ENCODE results near the gene GPSM1.
"Not testable (repeated sequence)": the region's sequence is repeated elsewhere in the genome, so short reads cannot be mapped to it uniquely, and the experiment has no call there.

GPSM1 gene

GRCh38 chr9:136346927-136347465 lies 19.7 kb downstream of the GPSM1 start:
- ChIA-PET POLR2A (interaction anchor here (1.8 kb wide), 1 partner anchor 16 kb away, joined by 6 read pairs; the partner anchor contains the start of gene DNLZ), CTCF (interaction anchor here (0.6 kb wide), 1 partner anchor 12 kb away, joined by 3 read pairs; no protein-coding TSS in a partner anchor)
- TF ChIP-seq ARNT (IDR thresholded peaks at IDR 0.05) (no peak), FOXA1 (IDR thresholded peaks at IDR 0.05) (no peak), ELF4 (IDR thresholded peaks at IDR 0.05) (no peak), L3MBTL2 (conservative IDR thresholded peaks at IDR 0.05) (no peak), ZNF384 (IDR thresholded peaks at IDR 0.05) (no peak), BHLHE40 (IDR thresholded peaks at IDR 0.05; ENCODE audit: borderline replicate concordance) (no peak), NFRKB (IDR thresholded peaks at IDR 0.05) (no peak), CTBP1 (IDR thresholded peaks at IDR 0.05; ENCODE audit: borderline replicate concordance) (no peak), FOXK2 (IDR thresholded peaks at IDR 0.05) (no peak)
- no peak for DNase-seq (ENCODE audit: extremely low spot score)

GRCh38 chr9:136347472-136348256 lies 20.3 kb downstream of the GPSM1 start:
- no peak for DNase-seq (ENCODE audit: extremely low spot score)
- POLR2A ChIA-PET, result interaction anchor here (1.8 to 2.1 kb wide), 2 partner anchors 15 kb away, joined by 6 read pairs; partner anchors contain the start of gene DNLZ
- TF ChIP-seq CTBP1 (IDR thresholded peaks at IDR 0.05; ENCODE audit: borderline replicate concordance) (no peak), ARNT (IDR thresholded peaks at IDR 0.05) (no peak), BHLHE40 (IDR thresholded peaks at IDR 0.05; ENCODE audit: borderline replicate concordance) (no peak), L3MBTL2 (conservative IDR thresholded peaks at IDR 0.05) (no peak), PKNOX1 (IDR thresholded peaks at IDR 0.05) (no peak), NFRKB (IDR thresholded peaks at IDR 0.05) (no peak), FOXA1 (IDR thresholded peaks at IDR 0.05) (no peak), FOXK2 (IDR thresholded peaks at IDR 0.05) (no peak), ZNF384 (IDR thresholded peaks at IDR 0.05) (no peak), LEF1 (IDR thresholded peaks at IDR 0.05; ENCODE audit: borderline replicate concordance) (no peak), HDGF (IDR thresholded peaks at IDR 0.05; ENCODE audit: borderline replicate concordance) (no peak), SP1 (IDR thresholded peaks at IDR 0.05) (no peak), TARDBP (IDR thresholded peaks at IDR 0.05) (no peak), SUZ12 (IDR thresholded peaks at IDR 0.05) (no peak), ELF4 (IDR thresholded peaks at IDR 0.05) (no peak), FOXM1 (IDR thresholded peaks at IDR 0.05; ENCODE audit: borderline replicate concordance) (no peak)
- CTCF ChIA-PET, result no interaction called here

GRCh38 chr9:136348691-136349090 lies 21.4 kb downstream of the GPSM1 start:
- CTCF ChIA-PET, result no interaction called here

GRCh38 chr9:136349546-136349945 lies 22.2 kb downstream of the GPSM1 start:
- TF ChIP-seq SUZ12 (IDR thresholded peaks at IDR 0.05) (no peak), NFRKB (IDR thresholded peaks at IDR 0.05) (no peak), ZNF384 (IDR thresholded peaks at IDR 0.05) (no peak), FOXA1 (IDR thresholded peaks at IDR 0.05) (no peak), FOXK2 (IDR thresholded peaks at IDR 0.05) (no peak), LEF1 (IDR thresholded peaks at IDR 0.05; ENCODE audit: borderline replicate concordance) (no peak)
- no peak for DNase-seq (ENCODE audit: extremely low spot score)
- POLR2A ChIA-PET, result interaction anchor here (2.1 kb wide), 1 partner anchor 13 kb away, joined by 6 read pairs; no protein-coding TSS in a partner anchor

More at GRCh38 chr9:136348691-136349090, 21.4 kb downstream of the GPSM1 start:
- DNase-seq (ENCODE audit: extremely low spot score), result no peak
- no peak for TF ChIP-seq SP1 (IDR thresholded peaks at IDR 0.05)
- no peak for TF ChIP-seq ZNF384 (IDR thresholded peaks at IDR 0.05)
- no peak for TF ChIP-seq PKNOX1 (IDR thresholded peaks at IDR 0.05)
- TF ChIP-seq SUZ12 (IDR thresholded peaks at IDR 0.05), result no peak
- no peak for TF ChIP-seq NFRKB (IDR thresholded peaks at IDR 0.05)
- TF ChIP-seq LEF1 (IDR thresholded peaks at IDR 0.05; ENCODE audit: borderline replicate concordance), result no peak
- TF ChIP-seq HDGF (IDR thresholded peaks at IDR 0.05; ENCODE audit: borderline replicate concordance), result no peak
- TF ChIP-seq FOXM1 (IDR thresholded peaks at IDR 0.05; ENCODE audit: borderline replicate concordance), result no peak
- TF ChIP-seq FOXK2 (IDR thresholded peaks at IDR 0.05), result no peak
- TF ChIP-seq ELF4 (IDR thresholded peaks at IDR 0.05), result no peak
- TF ChIP-seq TARDBP (IDR thresholded peaks at IDR 0.05), result no peak
- no peak for TF ChIP-seq FOXA1 (IDR thresholded peaks at IDR 0.05)
- no peak for TF ChIP-seq CTBP1 (IDR thresholded peaks at IDR 0.05; ENCODE audit: borderline replicate concordance)
- TF ChIP-seq L3MBTL2 (conservative IDR thresholded peaks at IDR 0.05), result no peak
- TF ChIP-seq ARNT (IDR thresholded peaks at IDR 0.05), result no peak
- POLR2A ChIA-PET, result interaction anchor here (2.1 kb wide), 1 partner anchor 14 kb away, joined by 6 read pairs; no protein-coding TSS in a partner anchor

GRCh38 chr9:136351252-136351800 lies 24.0 kb downstream of the GPSM1 start:
- no peak for DNase-seq (ENCODE audit: extremely low spot score)
- CTCF ChIA-PET, result no interaction called here
- TF ChIP-seq ARNT (IDR thresholded peaks at IDR 0.05), result no peak
- TF ChIP-seq FOXA1 (IDR thresholded peaks at IDR 0.05), result no peak
- no peak for TF ChIP-seq FOXM1 (IDR thresholded peaks at IDR 0.05; ENCODE audit: borderline replicate concordance)
- no peak for TF ChIP-seq FOXK2 (IDR thresholded peaks at IDR 0.05)
- TF ChIP-seq L3MBTL2 (conservative IDR thresholded peaks at IDR 0.05), result no peak
- no peak for TF ChIP-seq HDGF (IDR thresholded peaks at IDR 0.05; ENCODE audit: borderline replicate concordance)
- TF ChIP-seq SUZ12 (IDR thresholded peaks at IDR 0.05), result no peak
- TF ChIP-seq BHLHE40 (IDR thresholded peaks at IDR 0.05; ENCODE audit: borderline replicate concordance), result no peak
- no peak for TF ChIP-seq ZNF384 (IDR thresholded peaks at IDR 0.05)
- no peak for TF ChIP-seq SP1 (IDR thresholded peaks at IDR 0.05)
- no peak for TF ChIP-seq PKNOX1 (IDR thresholded peaks at IDR 0.05)
- no peak for TF ChIP-seq ELF4 (IDR thresholded peaks at IDR 0.05)
- TF ChIP-seq NFRKB (IDR thresholded peaks at IDR 0.05), result no peak
- TF ChIP-seq CTBP1 (IDR thresholded peaks at IDR 0.05; ENCODE audit: borderline replicate concordance), result no peak
- no peak for TF ChIP-seq TARDBP (IDR thresholded peaks at IDR 0.05)
- no peak for TF ChIP-seq LEF1 (IDR thresholded peaks at IDR 0.05; ENCODE audit: borderline replicate concordance)
- POLR2A ChIA-PET, result no interaction called here

More at GRCh38 chr9:136349546-136349945, 22.2 kb downstream of the GPSM1 start:
- CTCF ChIA-PET, result no interaction called here

GRCh38 chr9:136351868-136352267 lies 24.5 kb downstream of the GPSM1 start:
- POLR2A ChIA-PET; CTCF ChIA-PET; DNase-seq (ENCODE audit: extremely low spot score): not testable (repeated sequence)

All from HEK293T (cell line).